Sigmoid colon (tissue), 4 donors: ENCODE results near the gene TMEM43.

Experiments
- EP300 ChIP-seq, 4 donors: sonication (generic); formaldehyde crosslinking; IDR thresholded peaks; one replicate each; pipeline ENCODE4 v1.6.1; 2017; ENCODE audit warnings: antibody characterized with exemption in 4 of 4
- POLR2A ChIP-seq, 2 donors: fragments of 450-650 bp; IDR thresholded peaks; one replicate each; pipeline ENCODE4 v1.6.1; 2016; ENCODE audit warnings: antibody characterized with exemption in 2 of 2, mild to moderate bottlenecking in 2 of 2, moderate library complexity in 2 of 2
- POLR2AphosphoS5 ChIP-seq, 4 donors: sonication (generic); formaldehyde crosslinking; IDR thresholded peaks; one replicate each; pipeline ENCODE4 v1.6.1; 2017; ENCODE audit warnings: antibody characterized with exemption in 4 of 4
- TF ChIP-seq, protein P1 (sequence below), 4 experiments: fragments of 450-650 bp in 3 of 4; fragments of 200-600 bp in 1 of 4; IDR thresholded peaks; one replicate each; pipeline ENCODE4 v1.5.1; 2016 to 2019; ENCODE audit warnings: antibody characterized with exemption in 4 of 4, mild to moderate bottlenecking in 3 of 4, moderate library complexity in 2 of 4

DNA sequence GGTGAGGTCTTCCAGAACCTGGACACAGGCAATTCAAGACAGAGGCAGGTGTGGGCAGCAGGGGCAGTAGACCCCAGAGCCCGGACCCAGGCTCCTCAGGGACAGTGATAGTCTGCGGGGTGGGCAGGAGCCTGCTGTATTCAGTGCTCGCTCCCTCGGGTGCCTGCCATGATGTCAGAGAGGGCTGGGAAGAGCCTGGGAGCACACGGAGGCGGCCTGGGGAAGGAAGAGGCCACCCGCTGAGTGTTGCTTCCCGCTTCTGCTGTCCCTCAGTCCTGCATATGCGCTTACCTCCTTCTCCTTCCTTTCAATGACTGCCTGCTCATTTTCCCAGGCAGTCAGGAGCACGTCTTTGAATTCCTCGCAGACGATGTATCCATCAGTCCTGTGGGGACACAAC lies 22.8 kb downstream of the TMEM43 start:
- TF ChIP-seq, protein P1, sequence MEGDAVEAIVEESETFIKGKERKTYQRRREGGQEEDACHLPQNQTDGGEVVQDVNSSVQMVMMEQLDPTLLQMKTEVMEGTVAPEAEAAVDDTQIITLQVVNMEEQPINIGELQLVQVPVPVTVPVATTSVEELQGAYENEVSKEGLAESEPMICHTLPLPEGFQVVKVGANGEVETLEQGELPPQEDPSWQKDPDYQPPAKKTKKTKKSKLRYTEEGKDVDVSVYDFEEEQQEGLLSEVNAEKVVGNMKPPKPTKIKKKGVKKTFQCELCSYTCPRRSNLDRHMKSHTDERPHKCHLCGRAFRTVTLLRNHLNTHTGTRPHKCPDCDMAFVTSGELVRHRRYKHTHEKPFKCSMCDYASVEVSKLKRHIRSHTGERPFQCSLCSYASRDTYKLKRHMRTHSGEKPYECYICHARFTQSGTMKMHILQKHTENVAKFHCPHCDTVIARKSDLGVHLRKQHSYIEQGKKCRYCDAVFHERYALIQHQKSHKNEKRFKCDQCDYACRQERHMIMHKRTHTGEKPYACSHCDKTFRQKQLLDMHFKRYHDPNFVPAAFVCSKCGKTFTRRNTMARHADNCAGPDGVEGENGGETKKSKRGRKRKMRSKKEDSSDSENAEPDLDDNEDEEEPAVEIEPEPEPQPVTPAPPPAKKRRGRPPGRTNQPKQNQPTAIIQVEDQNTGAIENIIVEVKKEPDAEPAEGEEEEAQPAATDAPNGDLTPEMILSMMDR (IDR thresholded peaks at IDR 0.05): no peak
- TF ChIP-seq POLR2AphosphoS5 (IDR thresholded peaks at IDR 0.05): no peak
- no peak for TF ChIP-seq POLR2A (IDR thresholded peaks at IDR 0.05)
- no peak for TF ChIP-seq EP300 (IDR thresholded peaks at IDR 0.05)
